ENCODE measurements around the gene ARHGAP5. TPM values are rescaled to one million over a fixed set of nuclear protein-coding genes. Genes with fewer than 3 reads are reported as not detected.

The ARHGAP5 gene
- total and polyA plus RNA-seq, 2 donors (not counting 1 experiment from before 2014, with no cell fraction given): 6.4 to 65.0 TPM

- H3K27ac Mint-ChIP-seq: no peak overlapping the region
- H3K4me3 Mint-ChIP-seq: no peak overlapping the region
- CTCF ChIA-PET: interaction anchor here (0.5 to 11.0 kb wide), 27 partner anchors 11 to 727 kb away, joined by 3 to 303 read pairs (median 4); partner anchors contain the start of genes HEATR5A and RNU6-8
These were observed 3.4 kb upstream of the ARHGAP5 start for GRCh38 chr14:32073537-32074189.

More at GRCh38 chr14:32073537-32074189, 3.4 kb upstream of the ARHGAP5 start:
- H3K36me3 ChIP-seq (replicated peaks in 1 of 2; ENCODE audit: control extremely low read depth in 1 of 2, control insufficient read depth in 1 of 2, extremely low read depth in 1 of 2, insufficient read depth in 2 of 2, low read length in 1 of 2): no peaks in the 10 kb centered on the region
- WGBS (ENCODE audit: insufficient coverage): no CpG with 5 or more reads among the region's 6 CpGs
- no peaks in the 10 kb centered on the region for H3K27me3 ChIP-seq (replicated peaks in 1 of 4; ENCODE audit: control extremely low read depth in 1 of 4, control insufficient read depth in 3 of 4, insufficient read depth in 4 of 4, low read length in 3 of 4)
- Mint-ChIP-seq H3K9me3 (ENCODE audit: insufficient read depth) (no peaks in the 10 kb centered on the region), H3K27me3 (no peaks in the 10 kb centered on the region), H3K4me1 (peaks cover 17% of the 10 kb centered on the region)
- DNase-seq: peak; percentile 84
- TF ChIP-seq CTCF (IDR thresholded peaks at IDR 0.05) (peak; percentile 83), EZH2 (IDR thresholded peaks at IDR 0.05; ENCODE audit: borderline replicate concordance, insufficient read depth, low read depth, low read length, poor library complexity, severe bottlenecking) (no peak)
- no peak overlapping the region for H3K9ac ChIP-seq (ENCODE audit: low read length)
- H3K79me2 ChIP-seq (ENCODE audit: control insufficient read depth, insufficient read depth, low read length): peaks cover 5% of the 10 kb centered on the region
- intact Hi-C loops (cut with micrococcal nuclease): loop anchor here (1.0 to 10.0 kb wide), 4 partner anchors 149 to 1047 kb away; partner anchors contain the start of gene STRN3
- peaks cover 7 to 14% of the 10 kb centered on the region in 2 donors for H3K4me1 ChIP-seq (ENCODE audit: control insufficient read depth in 2 of 2, insufficient read depth in 2 of 2, low read length in 2 of 2)
- no peak overlapping the region for H3K27ac ChIP-seq (ENCODE audit: low read length in 2 of 2)
- no peaks in the 10 kb centered on the region for H4K20me1 ChIP-seq (ENCODE audit: control insufficient read depth, insufficient read depth, low read length, poor library complexity, severe bottlenecking)
- POLR2A ChIA-PET: no interaction called here
- no peak overlapping the region for H3K4me2 ChIP-seq (replicated peaks; ENCODE audit: low read depth, low read length, poor library complexity, severe bottlenecking)
- no peak overlapping the region for H3K4me3 ChIP-seq (ENCODE audit: control extremely low read depth in 1 of 5, extremely low read depth in 1 of 5, insufficient read depth in 1 of 5, low read depth in 2 of 5, low read length in 4 of 5)
- no peak overlapping the region for H2AFZ ChIP-seq (ENCODE audit: insufficient read depth, low read depth, low read length, poor library complexity, severe bottlenecking)
- H3K9me3 ChIP-seq (ENCODE audit: control extremely low read depth in 1 of 3, control insufficient read depth in 2 of 3, insufficient read depth in 1 of 3, low read length in 2 of 3): no peaks in the 10 kb centered on the region
- ATAC-seq (ENCODE audit: low read depth): peak; percentile 12

Data from B cell (primary cell).